ENCODE results near the gene NSUN7. TPM values are rescaled to one million over a fixed set of nuclear protein-coding genes. Genes with fewer than 3 reads are reported as not detected.
"Not testable (repeated sequence)": the region's sequence is repeated elsewhere in the genome, so short reads cannot be mapped to it uniquely, and the experiment has no call there.

NSUN7 gene
- total and polyA plus RNA-seq, 2 of the 13 experiments (the other 11 are each of a cell fraction or from before 2014, with no cell fraction given): 0.05 TPM; not detected in 1

DNA sequence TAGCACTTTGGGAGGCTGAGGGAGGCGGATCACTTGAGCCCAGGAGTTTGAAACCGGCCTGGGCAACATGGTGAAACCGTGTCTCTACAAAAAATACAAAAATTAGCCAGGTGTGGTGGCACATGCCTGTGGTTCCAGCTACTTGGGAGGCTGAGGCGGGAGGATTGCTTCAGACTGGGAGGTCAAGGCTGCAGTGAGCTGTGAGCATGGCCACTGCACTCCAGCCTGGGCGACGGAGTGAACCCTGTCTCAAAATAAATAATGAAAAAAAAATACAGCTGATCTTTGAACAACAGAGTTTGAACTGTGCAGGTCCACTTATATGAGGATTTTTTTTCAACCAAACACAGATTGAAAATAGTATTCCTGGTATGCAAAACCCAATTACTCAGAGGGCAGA lies 67.4 kb downstream of the NSUN7 start (continued):
- TF ChIP-seq LCORL (IDR thresholded peaks at IDR 0.05); HNF4G (CRISPR knock-in tag; IDR thresholded peaks at IDR 0.05; ENCODE audit: borderline replicate concordance, low read depth): not testable (repeated sequence)
- TF ChIP-seq LCORL (CRISPR knock-in tag; IDR thresholded peaks at IDR 0.05) (peak; percentile 20; the same call in 1 of the 2 replicates), NR2F6 (IDR thresholded peaks at IDR 0.05) (peak; percentile 51), NR2F6 (CRISPR knock-in tag; IDR thresholded peaks at IDR 0.05) (peak; percentile 63; the same call in 1 of the 2 replicates), NR2C2 (CRISPR knock-in tag; IDR thresholded peaks at IDR 0.05; ENCODE audit: borderline replicate concordance) (peak; percentile 54), CEBPB (IDR thresholded peaks at IDR 0.05; ENCODE audit: borderline replicate concordance, low read depth, low read length) (peak; percentile 45; the same call in 1 of the 2 replicates), ZMYM4 (CRISPR knock-in tag; IDR thresholded peaks at IDR 0.05) (peak; percentile 72), HNF4G (IDR thresholded peaks at IDR 0.05; ENCODE audit: borderline replicate concordance, low read depth, low read length) (peak; percentile 26; the same call in 1 of the 2 replicates), ZNF460 (CRISPR knock-in tag; IDR thresholded peaks at IDR 0.05; ENCODE audit: borderline replicate concordance) (peak; percentile 98)
- TF ChIP-seq, protein P1, sequence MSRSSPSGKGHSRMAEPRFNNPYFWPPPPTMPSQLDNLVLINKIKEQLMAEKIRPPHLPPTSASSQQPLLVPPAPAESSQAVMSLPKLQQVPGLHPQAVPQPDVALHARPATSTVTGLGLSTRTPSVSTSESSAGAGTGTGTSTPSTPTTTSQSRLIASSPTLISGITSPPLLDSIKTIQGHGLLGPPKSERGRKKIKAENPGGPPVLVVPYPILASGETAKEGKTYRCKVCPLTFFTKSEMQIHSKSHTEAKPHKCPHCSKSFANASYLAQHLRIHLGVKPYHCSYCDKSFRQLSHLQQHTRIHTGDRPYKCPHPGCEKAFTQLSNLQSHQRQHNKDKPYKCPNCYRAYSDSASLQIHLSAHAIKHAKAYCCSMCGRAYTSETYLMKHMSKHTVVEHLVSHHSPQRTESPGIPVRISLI (CRISPR knock-in tag; IDR thresholded peaks at IDR 0.05; ENCODE audit: borderline replicate concordance): peak; percentile 91
- TF ChIP-seq, protein P2, sequence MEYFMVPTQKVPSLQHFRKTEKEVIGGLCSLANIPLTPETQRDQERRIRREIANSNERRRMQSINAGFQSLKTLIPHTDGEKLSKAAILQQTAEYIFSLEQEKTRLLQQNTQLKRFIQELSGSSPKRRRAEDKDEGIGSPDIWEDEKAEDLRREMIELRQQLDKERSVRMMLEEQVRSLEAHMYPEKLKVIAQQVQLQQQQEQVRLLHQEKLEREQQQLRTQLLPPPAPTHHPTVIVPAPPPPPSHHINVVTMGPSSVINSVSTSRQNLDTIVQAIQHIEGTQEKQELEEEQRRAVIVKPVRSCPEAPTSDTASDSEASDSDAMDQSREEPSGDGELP (IDR thresholded peaks at IDR 0.05; ENCODE audit: borderline replicate concordance, low read depth): peak; percentile 63
- TF ChIP-seq, protein P3, sequence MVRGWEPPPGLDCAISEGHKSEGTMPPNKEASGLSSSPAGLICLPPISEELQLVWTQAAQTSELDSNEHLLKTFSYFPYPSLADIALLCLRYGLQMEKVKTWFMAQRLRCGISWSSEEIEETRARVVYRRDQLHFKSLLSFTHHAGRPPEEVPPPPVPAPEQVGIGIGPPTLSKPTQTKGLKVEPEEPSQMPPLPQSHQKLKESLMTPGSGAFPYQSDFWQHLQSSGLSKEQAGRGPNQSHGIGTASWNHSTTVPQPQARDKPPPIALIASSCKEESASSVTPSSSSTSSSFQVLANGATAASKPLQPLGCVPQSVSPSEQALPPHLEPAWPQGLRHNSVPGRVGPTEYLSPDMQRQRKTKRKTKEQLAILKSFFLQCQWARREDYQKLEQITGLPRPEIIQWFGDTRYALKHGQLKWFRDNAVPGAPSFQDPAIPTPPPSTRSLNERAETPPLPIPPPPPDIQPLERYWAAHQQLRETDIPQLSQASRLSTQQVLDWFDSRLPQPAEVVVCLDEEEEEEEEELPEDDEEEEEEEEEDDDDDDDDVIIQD (CRISPR knock-in tag; IDR thresholded peaks at IDR 0.05; ENCODE audit: low read depth): peak; percentile 71; the same call in 1 of the 2 replicates
- TF ChIP-seq, protein P4, sequence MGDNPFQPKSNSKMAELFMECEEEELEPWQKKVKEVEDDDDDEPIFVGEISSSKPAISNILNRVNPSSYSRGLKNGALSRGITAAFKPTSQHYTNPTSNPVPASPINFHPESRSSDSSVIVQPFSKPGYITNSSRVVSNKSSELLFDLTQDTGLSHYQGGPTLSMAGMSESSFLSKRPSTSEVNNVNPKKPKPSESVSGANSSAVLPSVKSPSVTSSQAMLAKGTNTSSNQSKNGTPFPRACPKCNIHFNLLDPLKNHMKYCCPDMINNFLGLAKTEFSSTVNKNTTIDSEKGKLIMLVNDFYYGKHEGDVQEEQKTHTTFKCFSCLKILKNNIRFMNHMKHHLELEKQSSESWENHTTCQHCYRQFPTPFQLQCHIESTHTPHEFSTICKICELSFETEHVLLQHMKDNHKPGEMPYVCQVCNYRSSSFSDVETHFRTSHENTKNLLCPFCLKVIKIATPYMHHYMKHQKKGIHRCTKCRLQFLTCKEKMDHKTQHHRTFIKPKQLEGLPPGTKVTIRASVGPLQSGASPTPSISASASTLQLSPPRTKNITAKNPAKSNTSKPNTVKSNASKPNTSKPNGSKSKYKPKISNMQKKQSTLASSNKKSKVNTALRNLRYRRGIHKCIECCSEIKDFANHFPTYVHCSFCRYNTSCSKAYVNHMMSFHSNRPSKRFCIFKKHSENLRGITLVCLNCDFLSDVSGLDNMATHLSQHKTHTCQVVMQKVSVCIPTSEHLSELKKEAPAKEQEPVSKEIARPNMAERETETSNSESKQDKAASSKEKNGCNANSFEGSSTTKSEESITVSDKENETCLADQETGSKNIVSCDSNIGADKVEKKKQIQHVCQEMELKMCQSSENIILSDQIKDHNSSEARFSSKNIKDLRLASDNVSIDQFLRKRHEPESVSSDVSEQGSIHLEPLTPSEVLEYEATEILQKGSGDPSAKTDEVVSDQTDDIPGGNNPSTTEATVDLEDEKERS (CRISPR knock-in tag; IDR thresholded peaks at IDR 0.05): 0 out of 2 replicates have a peak, but pooled peaks have one; percentile 41
- TF ChIP-seq, protein P5, sequence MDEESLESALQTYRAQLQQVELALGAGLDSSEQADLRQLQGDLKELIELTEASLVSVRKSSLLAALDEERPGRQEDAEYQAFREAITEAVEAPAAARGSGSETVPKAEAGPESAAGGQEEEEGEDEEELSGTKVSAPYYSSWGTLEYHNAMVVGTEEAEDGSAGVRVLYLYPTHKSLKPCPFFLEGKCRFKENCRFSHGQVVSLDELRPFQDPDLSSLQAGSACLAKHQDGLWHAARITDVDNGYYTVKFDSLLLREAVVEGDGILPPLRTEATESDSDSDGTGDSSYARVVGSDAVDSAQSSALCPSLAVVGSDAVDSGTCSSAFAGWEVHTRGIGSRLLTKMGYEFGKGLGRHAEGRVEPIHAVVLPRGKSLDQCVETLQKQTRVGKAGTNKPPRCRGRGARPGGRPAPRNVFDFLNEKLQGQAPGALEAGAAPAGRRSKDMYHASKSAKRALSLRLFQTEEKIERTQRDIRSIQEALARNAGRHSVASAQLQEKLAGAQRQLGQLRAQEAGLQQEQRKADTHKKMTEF (CRISPR knock-in tag; IDR thresholded peaks at IDR 0.05): 0 out of 2 replicates have a peak, but pooled peaks have one; percentile 19
- TF ChIP-seq, protein P6, sequence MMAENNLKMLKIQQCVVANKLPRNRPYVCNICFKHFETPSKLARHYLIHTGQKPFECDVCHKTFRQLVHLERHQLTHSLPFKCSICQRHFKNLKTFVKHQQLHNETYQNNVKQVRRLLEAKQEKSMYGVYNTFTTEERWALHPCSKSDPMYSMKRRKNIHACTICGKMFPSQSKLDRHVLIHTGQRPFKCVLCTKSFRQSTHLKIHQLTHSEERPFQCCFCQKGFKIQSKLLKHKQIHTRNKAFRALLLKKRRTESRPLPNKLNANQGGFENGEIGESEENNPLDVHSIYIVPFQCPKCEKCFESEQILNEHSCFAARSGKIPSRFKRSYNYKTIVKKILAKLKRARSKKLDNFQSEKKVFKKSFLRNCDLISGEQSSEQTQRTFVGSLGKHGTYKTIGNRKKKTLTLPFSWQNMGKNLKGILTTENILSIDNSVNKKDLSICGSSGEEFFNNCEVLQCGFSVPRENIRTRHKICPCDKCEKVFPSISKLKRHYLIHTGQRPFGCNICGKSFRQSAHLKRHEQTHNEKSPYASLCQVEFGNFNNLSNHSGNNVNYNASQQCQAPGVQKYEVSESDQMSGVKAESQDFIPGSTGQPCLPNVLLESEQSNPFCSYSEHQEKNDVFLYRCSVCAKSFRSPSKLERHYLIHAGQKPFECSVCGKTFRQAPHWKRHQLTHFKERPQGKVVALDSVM (CRISPR knock-in tag; IDR thresholded peaks at IDR 0.05): peak; percentile 96

Data from HepG2 (cell line).